Urinary bladder (tissue), 4 donors: ENCODE measurements around the gene BAG3. TPM values are rescaled to one million over a fixed set of nuclear protein-coding genes. Genes with fewer than 3 reads are reported as not detected.

Experiments
- DNase-seq: peaks from one replicate; pipeline ENCODE4 v3.0.0-alpha.2; 2015; ENCODE audit errors: extremely low spot score
- H3K27ac ChIP-seq: one replicate; pipeline ENCODE4 v1.5.1; 2013; ENCODE audit warnings: low read depth, mild to moderate bottlenecking, moderate library complexity
- H3K36me3 ChIP-seq: one replicate; pipeline ENCODE4 v1.6.1; 2013; ENCODE audit warnings: mild to moderate bottlenecking, moderate library complexity; ENCODE audit not compliant: insufficient read depth
- H3K4me1 ChIP-seq: one replicate; pipeline ENCODE4 v1.6.1; 2013; ENCODE audit warnings: mild to moderate bottlenecking, moderate library complexity; ENCODE audit not compliant: insufficient read depth
- H3K4me3 ChIP-seq: one replicate; pipeline ENCODE4 v1.5.1; 2013; ENCODE audit warnings: low read depth, low read length
- WGBS: extraction: QIAGEN DNeasy Blood & Tissue Kit; methylation state at CpG from one replicate; pipeline ENCODE4 v1.1.7; 2013; 5-methylcytosine and 5-hydroxymethylcytosine counted together
- polyA plus RNA-seq: library from polyadenylated mRNA; stranded (reverse); fragments of 200-250 nt; gene quantifications from one replicate; pipeline ENCODE4 v1.2.3, GENCODE V29; 2013
- total RNA-seq: library from RNA; depleted of rRNA; stranded (reverse); fragments of >200 nt; gene quantifications from one replicate; pipeline ENCODE4 v1.2.3, GENCODE V29; 2014
- donor health status: healthy with polysubstance abuse.
- donor health status: healthy.

Gene BAG3
- total and polyA plus RNA-seq, 2 donors = 8.2 to 70.0 TPM

- DNase-seq = no peak
- Histone ChIP-seq H3K36me3 (peaks cover 10% of the 10 kb centered on the region), H3K4me3 (no peak overlapping the region), H3K27ac (no peak overlapping the region), H3K4me1 (no peaks in the 10 kb centered on the region)
- WGBS = 84% methylated on average over 7 of the region's 7 CpGs
Observed at GRCh38 chr10:119679480-119679829, 28.3 kb downstream of the BAG3 start.

GRCh38 chr10:119680050-119680449 lies 28.9 kb downstream of the BAG3 start:
- no peak for DNase-seq
- Histone ChIP-seq H3K4me1 (no peaks in the 10 kb centered on the region), H3K27ac (no peak overlapping the region), H3K36me3 (peaks cover 10% of the 10 kb centered on the region), H3K4me3 (no peak overlapping the region)
- WGBS = 62% methylated on average over 4 of the region's 4 CpGs

GRCh38 chr10:119680650-119681081 lies 29.5 kb downstream of the BAG3 start:
- H3K27ac ChIP-seq = no peak overlapping the region
- WGBS = 31% methylated on average over 9 of the region's 9 CpGs
- H3K4me3 ChIP-seq = no peak overlapping the region
- H3K36me3 ChIP-seq = peaks cover 8% of the 10 kb centered on the region
- no peaks in the 10 kb centered on the region for H3K4me1 ChIP-seq
- no peak for DNase-seq

GRCh38 chr10:119686465-119687191 lies 35.4 kb downstream of the BAG3 start:
- H3K36me3 ChIP-seq = no peaks in the 10 kb centered on the region
- 22% methylated on average over 24 of the region's 24 CpGs for WGBS
- no peak overlapping the region for H3K4me3 ChIP-seq
- H3K4me1 ChIP-seq = no peaks in the 10 kb centered on the region
- peak; percentile 52 for DNase-seq
- H3K27ac ChIP-seq = no peak overlapping the region

GRCh38 chr10:119687192-119688032 lies 36.2 kb downstream of the BAG3 start:
- Histone ChIP-seq H3K27ac (no peak overlapping the region), H3K4me3 (no peak overlapping the region), H3K4me1 (no peaks in the 10 kb centered on the region), H3K36me3 (no peaks in the 10 kb centered on the region)
- DNase-seq = no peak
- WGBS = 70% methylated on average over 10 of the region's 10 CpGs

GRCh38 chr10:119688033-119688508 lies 36.9 kb downstream of the BAG3 start:
- Histone ChIP-seq H3K27ac (no peak overlapping the region), H3K4me1 (no peaks in the 10 kb centered on the region), H3K36me3 (no peaks in the 10 kb centered on the region), H3K4me3 (no peak overlapping the region)
- WGBS = 85% methylated on average over 4 of the region's 4 CpGs
- no peak for DNase-seq

GRCh38 chr10:119689016-119689580 lies 37.9 kb downstream of the BAG3 start:
- Histone ChIP-seq H3K4me1 (no peaks in the 10 kb centered on the region), H3K27ac (no peak overlapping the region), H3K36me3 (no peaks in the 10 kb centered on the region), H3K4me3 (no peak overlapping the region)
- 88% methylated on average over 6 of the region's 6 CpGs for WGBS
- DNase-seq = no peak

- H3K27ac ChIP-seq = no peak overlapping the region
- H3K4me3 ChIP-seq = no peak overlapping the region
- WGBS = 91% methylated on average over 3 of the region's 3 CpGs
- H3K36me3 ChIP-seq = no peaks in the 10 kb centered on the region
- DNase-seq = no peak
- H3K4me1 ChIP-seq = no peaks in the 10 kb centered on the region
Observed at GRCh38 chr10:119691726-119692125, 40.5 kb downstream of the BAG3 start.

- no peak overlapping the region for H3K4me3 ChIP-seq
- no peaks in the 10 kb centered on the region for H3K36me3 ChIP-seq
- 72% methylated on average over 6 of the region's 6 CpGs for WGBS
- H3K27ac ChIP-seq = no peak overlapping the region
- H3K4me1 ChIP-seq = no peaks in the 10 kb centered on the region
- no peak for DNase-seq
Observed at GRCh38 chr10:119693262-119693957, 42.2 kb downstream of the BAG3 start.

GRCh38 chr10:119694608-119695007 lies 43.4 kb downstream of the BAG3 start:
- DNase-seq = no peak
- H3K4me1 ChIP-seq = no peaks in the 10 kb centered on the region

GRCh38 chr10:119700321-119700954 lies 49.3 kb downstream of the BAG3 start:
- 84% methylated on average over 4 of the region's 4 CpGs for WGBS
- no peak for DNase-seq
- no peak overlapping the region for H3K4me3 ChIP-seq
- H3K27ac ChIP-seq = no peak overlapping the region
- H3K36me3 ChIP-seq = no peaks in the 10 kb centered on the region
- no peaks in the 10 kb centered on the region for H3K4me1 ChIP-seq

More at GRCh38 chr10:119694608-119695007, 43.4 kb downstream of the BAG3 start:
- Histone ChIP-seq H3K36me3 (no peaks in the 10 kb centered on the region), H3K4me3 (no peak overlapping the region), H3K27ac (no peak overlapping the region)
- WGBS = 90% methylated on average over 7 of the region's 7 CpGs

GRCh38 chr10:119701861-119702260 lies 50.7 kb downstream of the BAG3 start:
- H3K4me1 ChIP-seq = no peaks in the 10 kb centered on the region
- no peak overlapping the region for H3K27ac ChIP-seq
- DNase-seq = no peak
- H3K4me3 ChIP-seq = no peak overlapping the region
- no peaks in the 10 kb centered on the region for H3K36me3 ChIP-seq
- 50% methylated on average over 7 of the region's 7 CpGs for WGBS

GRCh38 chr10:119702583-119702982 lies 51.4 kb downstream of the BAG3 start:
- Histone ChIP-seq H3K36me3 (no peaks in the 10 kb centered on the region), H3K27ac (no peak overlapping the region), H3K4me1 (no peaks in the 10 kb centered on the region), H3K4me3 (no peak overlapping the region)
- no peak for DNase-seq
- 83% methylated on average over 2 of the region's 2 CpGs for WGBS
